22Rv1 (cell line): Measurements from ENCODE around the gene RGS6.

Experiments
- H3K27ac ChIP-seq: fragments of 450-650 bp; 2 replicates; pipeline ENCODE4 v1.5.1; 2017
- CTCF ChIP-seq: fragments of 450-650 bp; IDR thresholded peaks from 2 replicates; pipeline ENCODE4 v1.5.1; 2017; ENCODE audit warnings: mild to moderate bottlenecking
- ZFX ChIP-seq: fragments of 450-650 bp; IDR thresholded peaks from 2 replicates; pipeline ENCODE4 v1.6.1; 2017; ENCODE audit warnings: antibody characterized with exemption, borderline replicate concordance

The RGS6 gene

GRCh38 chr14:72350215-72350614 is 418.0 kb downstream of the RGS6 start:
- H3K27ac ChIP-seq, result no peak overlapping the region
- no peak for TF ChIP-seq CTCF
- TF ChIP-seq ZFX, result no peak

- no peak overlapping the region for H3K27ac ChIP-seq
Observed at GRCh38 chr14:72352012-72352411, 419.8 kb downstream of the RGS6 start.

GRCh38 chr14:72366619-72367018 is 434.4 kb downstream of the RGS6 start:
- H3K27ac ChIP-seq, result no peak overlapping the region
- TF ChIP-seq CTCF (no peak), ZFX (no peak)

More at GRCh38 chr14:72352012-72352411, 419.8 kb downstream of the RGS6 start:
- TF ChIP-seq ZFX (no peak), CTCF (no peak)

GRCh38 chr14:72369106-72369505 is 436.9 kb downstream of the RGS6 start:
- no peak overlapping the region for H3K27ac ChIP-seq
- no peak for TF ChIP-seq ZFX
- TF ChIP-seq CTCF, result no peak

- TF ChIP-seq CTCF, result no peak
- no peak for TF ChIP-seq ZFX
- no peak overlapping the region for H3K27ac ChIP-seq
Observed at GRCh38 chr14:72377016-72377415, 444.8 kb downstream of the RGS6 start.

DNA sequence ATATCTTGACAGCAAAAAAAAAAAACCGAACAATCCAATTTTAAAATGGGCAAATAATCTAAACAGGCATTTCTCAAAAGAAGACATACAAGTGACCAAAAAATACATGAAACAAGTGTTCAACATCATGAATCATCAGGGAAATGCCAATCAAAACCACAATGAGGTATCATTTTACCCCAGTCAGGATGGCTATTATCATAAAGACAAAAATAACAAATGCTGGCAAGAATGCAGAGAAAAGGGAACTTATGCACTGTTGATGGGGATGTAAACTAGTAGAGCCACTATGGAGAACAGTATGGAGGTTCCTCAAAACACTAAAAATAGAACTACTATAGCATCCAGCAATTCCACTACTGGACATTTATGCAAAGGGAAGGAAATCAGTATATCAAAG is 448.2 kb downstream of the RGS6 start:
- H3K27ac ChIP-seq, result no peak overlapping the region
- TF ChIP-seq CTCF (no peak), ZFX (no peak)

- no peak for TF ChIP-seq ZFX
- no peak for TF ChIP-seq CTCF
- no peak overlapping the region for H3K27ac ChIP-seq
Observed at GRCh38 chr14:72383865-72384264, 451.6 kb downstream of the RGS6 start.
